GM23338 (cell line): ENCODE results near the gene STOX1. TPM values are rescaled to one million over a fixed set of nuclear protein-coding genes. Genes with fewer than 3 reads are reported as not detected.

Experiments
- ATAC-seq: fragments of 200-7000 bp; cut with Tn5 transposase; 3 replicates; pipeline ENCODE4 v1.9.1; 2020
- DNase-seq: peaks from one replicate; pipeline ENCODE4 v3.0.0-alpha.2; 2015; ENCODE audit warnings: low spot score
- H2AFZ ChIP-seq: fragments of 200-600 bp; sonication (generic); 2 replicates; pipeline ENCODE4 v1.8.0; 2016; ENCODE audit warnings: antibody characterized with exemption, mild to moderate bottlenecking, moderate library complexity
- H3F3A ChIP-seq: fragments of 200-600 bp; sonication (generic); replicated peaks from 2 replicates; pipeline ENCODE4 v1.8.0; 2017; ENCODE audit warnings: antibody characterized with exemption, mixed run types, low read depth
- H3K27ac ChIP-seq: fragments of 200-600 bp; sonication (generic); 2 replicates; pipeline ENCODE4 v1.6.1; 2016; ENCODE audit warnings: low read depth
- H3K27me3 ChIP-seq: fragments of 200-600 bp; sonication (generic); 2 replicates; pipeline ENCODE4 v1.8.0; 2016; ENCODE audit warnings: mild to moderate bottlenecking, mixed run types, moderate library complexity; ENCODE audit not compliant: insufficient read depth
- H3K36me3 ChIP-seq: fragments of 200-600 bp; sonication (generic); 2 replicates; pipeline ENCODE4 v1.8.0; 2016; ENCODE audit warnings: mild to moderate bottlenecking; ENCODE audit not compliant: insufficient read depth
- H3K4me1 ChIP-seq: fragments of 200-600 bp; sonication (generic); 2 replicates; pipeline ENCODE4 v1.8.0; 2016; ENCODE audit warnings: mild to moderate bottlenecking, moderate library complexity; ENCODE audit not compliant: insufficient read depth
- H3K4me2 ChIP-seq: fragments of 200-600 bp; sonication (generic); 2 replicates; pipeline ENCODE4 v1.7.1; 2017; ENCODE audit warnings: mixed run types
- H3K4me3 ChIP-seq: fragments of 200-600 bp; sonication (generic); 2 replicates; pipeline ENCODE4 v1.6.1; 2016; ENCODE audit warnings: mixed run types
- H3K79me2 ChIP-seq: fragments of 200-600 bp; sonication (generic); replicated peaks from 2 replicates; pipeline ENCODE4 v1.8.0; 2017; ENCODE audit warnings: mild to moderate bottlenecking; ENCODE audit not compliant: insufficient read depth
- H3K9me2 ChIP-seq: fragments of 200-600 bp; sonication (generic); 2 replicates; pipeline ENCODE4 v1.8.0; 2017; ENCODE audit not compliant: insufficient read depth
- H4K20me1 ChIP-seq: fragments of 200-600 bp; sonication (generic); replicated peaks from 2 replicates; pipeline ENCODE4 v1.8.0; 2017; ENCODE audit warnings: mild to moderate bottlenecking; ENCODE audit not compliant: insufficient read depth
- H3K27ac Mint-ChIP-seq: 2 replicates; pipeline ENCODE4 v1.8.0; 2020; ENCODE audit warnings: inconsistent platforms, mild to moderate bottlenecking, moderate library complexity, mixed read lengths
- H3K27me3 Mint-ChIP-seq: 3 replicates; pipeline ENCODE4 v1.8.0; 2022; ENCODE audit warnings: low read depth, mild to moderate bottlenecking, moderate library complexity, mixed read lengths, inconsistent platforms; ENCODE audit not compliant: insufficient read depth, poor library complexity
- H3K36me3 Mint-ChIP-seq: 3 replicates; pipeline ENCODE4 v1.8.0; 2021; ENCODE audit warnings: low read depth, mild to moderate bottlenecking, inconsistent platforms, moderate library complexity, mixed read lengths
- H3K4me1 Mint-ChIP-seq: 3 replicates; pipeline ENCODE4 v1.8.0; 2020; ENCODE audit warnings: mild to moderate bottlenecking, inconsistent platforms, mixed read lengths
- H3K4me3 Mint-ChIP-seq: 3 replicates; pipeline ENCODE4 v1.8.0; 2021; ENCODE audit warnings: moderate library complexity, mild to moderate bottlenecking, inconsistent platforms, mixed read lengths
- H3K9me3 Mint-ChIP-seq: 3 replicates; pipeline ENCODE4 v1.8.0; 2020; ENCODE audit warnings: moderate library complexity, mild to moderate bottlenecking, inconsistent platforms, mixed read lengths
- ETS1 ChIP-seq: IDR thresholded peaks from 2 replicates; pipeline ENCODE4 v1.6.1; 2016; ENCODE audit warnings: antibody characterized with exemption
- EZH2 ChIP-seq: fragments of 200-600 bp; sonication (generic); IDR thresholded peaks from one replicate; pipeline ENCODE4 v1.8.0; 2017; ENCODE audit warnings: antibody characterized with exemption, mild to moderate bottlenecking, low read depth; ENCODE audit not compliant: unreplicated experiment
- EZH2phosphoT487 ChIP-seq: fragments of 200-600 bp; sonication (generic); IDR thresholded peaks from one replicate; pipeline ENCODE4 v1.8.1; 2018; ENCODE audit warnings: antibody characterized with exemption; ENCODE audit not compliant: unreplicated experiment
- JUNB ChIP-seq: IDR thresholded peaks from one replicate; pipeline ENCODE4 v1.6.1; 2016; ENCODE audit warnings: antibody characterized with exemption; ENCODE audit not compliant: unreplicated experiment
- NANOG ChIP-seq: IDR thresholded peaks from 2 replicates; pipeline ENCODE4 v1.6.1; 2016; ENCODE audit warnings: antibody characterized with exemption, borderline replicate concordance
- POLR2AphosphoS5 ChIP-seq: IDR thresholded peaks from 2 replicates; pipeline ENCODE4 v1.6.1; 2016; ENCODE audit warnings: antibody characterized with exemption, low read depth
- STAT1 ChIP-seq: IDR thresholded peaks from one replicate; pipeline ENCODE4 v1.6.1; 2016; ENCODE audit warnings: antibody characterized with exemption; ENCODE audit not compliant: unreplicated experiment
- ZNF462 ChIP-seq: fragments of 250-450 bp; sonication (Bioruptor Pico); IDR thresholded peaks from 2 replicates; pipeline ENCODE4 v1.5.0; 2020; ENCODE audit warnings: mild to moderate bottlenecking, moderate library complexity
- polyA plus RNA-seq: library from polyadenylated mRNA; unstranded; fragments of >200 nt; fragmentation: Nextera tagmentation; extraction: Ambion mirVana; gene quantifications from 2 replicates; pipeline ENCODE4 v1.2.1, GENCODE V29; 2016
- total RNA-seq: library from RNA; depleted of rRNA; stranded (reverse); fragments of >200 nt; shearing (Covaris generic); gene quantifications from 2 replicates; pipeline ENCODE4 v1.2.3, GENCODE V29; 2014

Gene STOX1
- total and polyA plus RNA-seq, 2 experiments from 2014 or later = 1.6 to 2.2 TPM

- TF ChIP-seq ZNF462 (CRISPR knock-in tag) (no peak), EZH2phosphoT487 (no peak), JUNB (no peak)
Observed at GRCh38 chr10:68811314-68812009, 15.9 kb upstream of the STOX1 start (continued).

GRCh38 chr10:68812420-68812819 is 14.9 kb upstream of the STOX1 start:
- Mint-ChIP-seq H3K4me1 (peaks cover 6% of the 10 kb centered on the region; the same call in 1 of the 3 replicates), H3K27me3 (peaks cover 8% of the 10 kb centered on the region), H3K27ac (no peak overlapping the region), H3K4me3 (no peak overlapping the region), H3K9me3 (no peaks in the 10 kb centered on the region), H3K36me3 (no peaks in the 10 kb centered on the region)
- no peaks in the 10 kb centered on the region for H3K36me3 ChIP-seq
- DNase-seq = no peak
- no peaks in the 10 kb centered on the region; the same call in 1 of the 2 replicates for H4K20me1 ChIP-seq
- no peaks in the 10 kb centered on the region for H3K79me2 ChIP-seq
- no peak overlapping the region for H2AFZ ChIP-seq
- H3K27me3 ChIP-seq = no peaks in the 10 kb centered on the region
- H3K4me1 ChIP-seq = no peaks in the 10 kb centered on the region
- no peak overlapping the region for H3K27ac ChIP-seq
- no peak for ATAC-seq
- H3K4me2 ChIP-seq = no peak overlapping the region
- no peak overlapping the region for H3K4me3 ChIP-seq
- no peaks in the 10 kb centered on the region for H3K9me2 ChIP-seq
- no peaks in the 10 kb centered on the region for H3F3A ChIP-seq
- TF ChIP-seq NANOG (no peak), JUNB (no peak), ETS1 (no peak), EZH2 (no peak), STAT1 (no peak), EZH2phosphoT487 (no peak), ZNF462 (CRISPR knock-in tag) (no peak), POLR2AphosphoS5 (no peak)
